Left lung (tissue), 10 donors: ENCODE measurements around the gene PKNOX2. TPM values are rescaled to one million over a fixed set of nuclear protein-coding genes. Genes with fewer than 3 reads are reported as not detected.

Experiments
- ATAC-seq: fragments of 200-7000 bp; cut with Tn5 transposase; one replicate; pipeline ENCODE4 v1.9.1; 2020; ENCODE audit warnings: moderate library complexity
- DNase-seq, 4 donors: peaks; one replicate each; pipeline ENCODE4 v3.0.0-alpha.2; 2013 to 2020
- H3K27ac ChIP-seq, 2 donors: fragments of 200-600 bp; sonication (generic) in 1 of 2; one replicate each; pipeline versions ENCODE4 v1.5.0 to v1.8.0; 2020 to 2021
- H3K27me3 ChIP-seq, 2 donors: fragments of 200-600 bp; sonication (generic) in 1 of 2; one replicate each; pipeline versions ENCODE4 v1.5.0 to v1.8.0; 2020 to 2021
- H3K36me3 ChIP-seq, 2 donors: fragments of 200-600 bp; sonication (generic) in 1 of 2; one replicate each; pipeline versions ENCODE4 v1.5.0 to v1.8.0; 2020 to 2021
- H3K4me1 ChIP-seq, 2 donors: fragments of 200-600 bp; one replicate each; pipeline ENCODE4 v1.8.0; 2021
- H3K4me3 ChIP-seq, 2 donors: fragments of 200-600 bp; sonication (generic) in 1 of 2; one replicate each; pipeline versions ENCODE4 v1.5.0 to v1.8.0; 2020 to 2021; ENCODE audit warnings: mild to moderate bottlenecking in 1 of 2
- H3K9me3 ChIP-seq, 2 donors: fragments of 200-600 bp; sonication (generic) in 1 of 2; one replicate each; pipeline versions ENCODE4 v1.5.0 to v1.8.0; 2020 to 2021
- intact Hi-C, 2 donors: fragments of 100-400 bp; cut with DNase I; formaldehyde crosslinking; loops; one replicate each; pipeline versions ENCODE4 v1.11.2 to v1.14.2; 2022
- polyA plus RNA-seq, 6 donors: library from polyadenylated mRNA; unstranded; fragments of 120-200 nt; gene quantifications; one replicate each; pipeline ENCODE4 v1.2.1, GENCODE V29; 2013; ENCODE audit not compliant: insufficient read length in 6 of 6
- total RNA-seq, 2 donors: library from RNA; stranded (reverse); fragmentation: NEBNext Ultra II Directional; extraction: Animal tissue kit (Norgen Biotek cat#: 25700); gene quantifications; one replicate each; pipeline ENCODE4 v1.2.1, GENCODE V29; 2021
- TF ChIP-seq, protein P1 (sequence below), 2 donors: fragments of 200-600 bp; sonication (generic) in 1 of 2; IDR thresholded peaks; one replicate each; pipeline versions ENCODE4 v1.5.0 to v1.8.0; 2021; ENCODE audit warnings: antibody characterized with exemption in 2 of 2
- donor health status: DM: no; HTN: yes; CAD: no.
- donor health status: DM: no; HTN: no; CAD: no.

The PKNOX2 gene
- total and polyA plus RNA-seq, 8 donors: 6.7 to 18.9 (median 16.7) TPM

DNA sequence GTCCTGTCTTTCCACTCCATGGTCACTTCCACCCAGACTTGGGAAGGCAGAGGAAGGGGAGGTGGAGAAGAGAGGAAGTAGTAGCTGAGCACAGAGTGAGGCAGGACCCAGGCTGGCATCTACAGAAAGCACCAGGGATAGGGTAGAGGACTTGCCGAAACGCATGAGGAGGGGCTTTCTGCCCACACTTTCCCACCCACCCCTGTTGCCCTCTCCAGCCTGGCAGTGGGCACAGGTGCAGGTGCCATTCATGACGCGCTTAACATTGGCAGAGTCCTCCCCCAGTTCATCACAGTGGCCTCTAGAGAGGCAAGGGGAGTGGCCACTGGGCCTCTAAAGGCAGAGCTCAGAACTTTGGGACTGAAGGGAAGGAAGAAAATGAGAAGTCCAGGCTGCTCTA is 249.6 kb downstream of the PKNOX2 start:
- intact Hi-C loops: no loop called here
- H3K36me3 ChIP-seq: no peaks in the 10 kb centered on the region
- no peaks in the 10 kb centered on the region for H3K4me1 ChIP-seq
- ATAC-seq: no peak
- no peaks in the 10 kb centered on the region for H3K9me3 ChIP-seq
- TF ChIP-seq, protein P1, sequence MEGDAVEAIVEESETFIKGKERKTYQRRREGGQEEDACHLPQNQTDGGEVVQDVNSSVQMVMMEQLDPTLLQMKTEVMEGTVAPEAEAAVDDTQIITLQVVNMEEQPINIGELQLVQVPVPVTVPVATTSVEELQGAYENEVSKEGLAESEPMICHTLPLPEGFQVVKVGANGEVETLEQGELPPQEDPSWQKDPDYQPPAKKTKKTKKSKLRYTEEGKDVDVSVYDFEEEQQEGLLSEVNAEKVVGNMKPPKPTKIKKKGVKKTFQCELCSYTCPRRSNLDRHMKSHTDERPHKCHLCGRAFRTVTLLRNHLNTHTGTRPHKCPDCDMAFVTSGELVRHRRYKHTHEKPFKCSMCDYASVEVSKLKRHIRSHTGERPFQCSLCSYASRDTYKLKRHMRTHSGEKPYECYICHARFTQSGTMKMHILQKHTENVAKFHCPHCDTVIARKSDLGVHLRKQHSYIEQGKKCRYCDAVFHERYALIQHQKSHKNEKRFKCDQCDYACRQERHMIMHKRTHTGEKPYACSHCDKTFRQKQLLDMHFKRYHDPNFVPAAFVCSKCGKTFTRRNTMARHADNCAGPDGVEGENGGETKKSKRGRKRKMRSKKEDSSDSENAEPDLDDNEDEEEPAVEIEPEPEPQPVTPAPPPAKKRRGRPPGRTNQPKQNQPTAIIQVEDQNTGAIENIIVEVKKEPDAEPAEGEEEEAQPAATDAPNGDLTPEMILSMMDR (IDR thresholded peaks at IDR 0.05): no peak
- H3K27ac ChIP-seq: no peak overlapping the region
- no peak overlapping the region for H3K4me3 ChIP-seq
- DNase-seq: no peak
- peaks cover 0 to 29% of the 10 kb centered on the region in 2 donors for H3K27me3 ChIP-seq

DNA sequence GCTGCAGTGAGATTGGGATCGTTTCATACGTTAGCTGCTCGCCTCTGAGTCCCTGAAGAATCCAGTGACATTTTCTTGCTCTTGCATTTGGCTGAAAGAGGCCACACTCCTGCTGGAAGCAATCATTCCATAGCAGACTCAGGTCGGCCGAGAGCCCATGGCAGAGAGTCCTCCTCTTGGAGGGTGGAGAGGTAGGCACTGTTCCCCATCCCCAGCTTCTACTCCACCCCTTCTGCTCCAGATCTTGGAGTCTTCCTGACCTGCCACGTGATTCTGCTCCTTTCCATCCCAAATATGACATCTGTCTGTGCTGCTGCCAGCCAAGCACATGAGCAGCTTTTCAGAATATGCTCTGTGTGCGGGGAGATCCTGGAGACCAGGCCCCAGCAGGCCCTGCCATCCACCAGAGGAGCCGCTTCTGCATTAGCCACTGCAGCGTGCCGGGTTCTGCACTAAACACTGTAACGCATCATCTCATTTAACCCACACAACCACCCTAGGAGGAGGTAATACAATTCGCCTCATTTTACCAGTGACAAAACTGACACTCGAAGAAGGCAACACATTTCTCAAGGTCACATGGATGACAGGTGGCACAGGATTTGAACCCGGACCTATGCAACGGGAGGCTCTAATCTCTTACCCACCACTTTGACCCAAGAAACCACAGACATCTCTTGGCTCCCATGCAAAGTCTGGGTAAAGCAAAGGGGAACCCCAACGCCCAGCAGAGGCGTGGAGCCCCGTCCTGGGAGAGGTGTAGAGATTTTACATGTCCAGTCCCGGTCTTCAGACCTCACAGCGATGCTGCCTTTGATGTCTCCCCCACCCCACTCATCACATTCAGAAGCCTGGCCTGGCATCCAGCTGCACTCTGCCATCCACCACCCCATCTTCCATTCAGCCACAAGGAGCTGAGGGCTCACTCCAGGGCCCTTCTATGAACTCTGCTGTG is 252.7 kb downstream of the PKNOX2 start:
- H3K9me3 ChIP-seq: no peaks in the 10 kb centered on the region
- TF ChIP-seq, protein P1 (IDR thresholded peaks at IDR 0.05): no peak
- DNase-seq (no peak), ATAC-seq (no peak)
- H3K36me3 ChIP-seq: no peaks in the 10 kb centered on the region
- intact Hi-C loops: no loop called here
- no peaks in the 10 kb centered on the region for H3K4me1 ChIP-seq
- H3K27ac ChIP-seq: no peak overlapping the region
- peaks cover 0 to 8% of the 10 kb centered on the region in 2 donors for H3K27me3 ChIP-seq
- no peak overlapping the region for H3K4me3 ChIP-seq

DNA sequence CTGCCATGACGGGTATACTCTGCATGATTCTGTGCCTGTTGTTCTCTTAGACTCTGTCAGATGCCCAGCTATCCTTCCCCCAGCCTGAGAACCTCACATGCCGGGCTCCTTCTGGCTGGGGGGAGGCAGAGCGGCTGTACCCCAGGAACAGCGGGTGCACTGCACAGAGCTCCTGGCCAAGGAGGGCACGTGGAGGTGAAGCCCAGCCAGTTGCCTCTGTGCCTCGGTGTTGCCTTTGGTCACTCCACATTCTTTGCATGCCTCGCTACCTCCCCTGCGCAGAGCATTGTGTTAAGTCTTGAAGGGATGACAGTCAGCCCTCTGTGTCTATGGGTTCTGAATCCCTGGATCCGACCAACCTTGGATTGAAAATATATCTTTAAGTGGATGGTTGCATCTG is 253.8 kb downstream of the PKNOX2 start:
- no peaks in the 10 kb centered on the region for H3K9me3 ChIP-seq
- ATAC-seq: no peak
- H3K27ac ChIP-seq: no peak overlapping the region
- DNase-seq: no peak
- no peaks in the 10 kb centered on the region for H3K4me1 ChIP-seq
- H3K4me3 ChIP-seq: no peak overlapping the region
- H3K27me3 ChIP-seq: peaks cover 0 to 8% of the 10 kb centered on the region in 2 donors
- H3K36me3 ChIP-seq: no peaks in the 10 kb centered on the region
- TF ChIP-seq, protein P1 (IDR thresholded peaks at IDR 0.05): no peak
- intact Hi-C loops: no loop called here

DNA sequence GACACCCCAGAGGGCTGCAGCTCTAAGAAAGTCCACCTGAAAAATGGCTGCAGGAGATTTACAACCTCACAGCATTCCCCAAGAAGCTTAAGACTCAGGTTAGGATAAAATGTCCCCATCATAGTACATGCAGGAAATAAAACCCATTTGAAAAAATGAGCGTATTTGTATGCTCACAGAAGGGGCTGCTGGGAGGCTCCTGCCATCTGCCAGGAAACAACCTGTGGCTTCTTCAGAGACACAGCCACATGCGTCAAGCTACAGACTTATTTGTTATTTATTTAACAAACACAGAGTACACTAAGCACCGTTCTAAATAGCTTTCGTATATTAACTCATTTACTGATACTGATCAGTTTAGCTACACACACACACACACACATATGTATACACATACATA is 258.1 kb downstream of the PKNOX2 start:
- intact Hi-C loops: no loop called here
- ATAC-seq (no peak), DNase-seq (no peak)
- H3K27me3 ChIP-seq: peaks cover 0 to 8% of the 10 kb centered on the region in 2 donors
- H3K27ac ChIP-seq: no peak overlapping the region
- no peaks in the 10 kb centered on the region for H3K4me1 ChIP-seq
- TF ChIP-seq, protein P1 (IDR thresholded peaks at IDR 0.05): no peak
- H3K36me3 ChIP-seq: no peaks in the 10 kb centered on the region
- H3K4me3 ChIP-seq: no peak overlapping the region
- no peaks in the 10 kb centered on the region for H3K9me3 ChIP-seq

DNA sequence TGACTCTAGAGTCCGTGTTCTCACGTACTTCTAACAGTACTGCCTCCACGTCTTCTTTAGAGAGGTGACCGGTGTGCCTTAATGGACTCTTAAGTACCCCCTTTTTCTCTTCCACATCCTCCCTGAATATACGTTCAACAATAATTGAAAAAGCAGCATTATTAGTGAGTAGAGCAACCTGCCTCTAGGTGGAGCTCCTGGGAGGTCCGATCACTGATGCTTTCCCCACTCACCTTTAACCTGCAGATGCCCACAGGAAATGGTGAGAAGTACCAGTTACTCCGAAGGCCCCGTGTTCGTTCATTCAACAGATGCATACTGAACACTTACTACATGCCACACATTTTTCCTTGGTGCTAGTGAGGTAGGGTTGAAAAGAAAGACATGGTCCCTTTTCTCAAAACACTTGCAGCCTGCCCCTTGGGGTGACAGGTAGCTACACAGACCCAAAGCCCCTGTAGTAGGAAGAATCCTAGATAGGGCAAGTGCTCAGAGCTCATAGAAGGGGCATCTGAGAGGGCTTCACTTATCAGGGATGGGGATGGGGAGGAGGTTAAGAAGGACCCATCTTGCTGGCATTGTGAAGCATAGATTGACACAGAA is 258.8 kb downstream of the PKNOX2 start:
- H3K4me1 ChIP-seq: no peaks in the 10 kb centered on the region
- H3K36me3 ChIP-seq: no peaks in the 10 kb centered on the region
- H3K27me3 ChIP-seq: peaks cover 0 to 8% of the 10 kb centered on the region in 2 donors
- intact Hi-C loops: no loop called here
- ATAC-seq: no peak
- no peaks in the 10 kb centered on the region for H3K9me3 ChIP-seq
- no peak overlapping the region for H3K4me3 ChIP-seq
- no peak overlapping the region for H3K27ac ChIP-seq
- TF ChIP-seq, protein P1 (IDR thresholded peaks at IDR 0.05): no peak
- no peak for DNase-seq
